Measurements from ENCODE around the gene LYPLAL1. TPM values are rescaled to one million over a fixed set of nuclear protein-coding genes. Genes with fewer than 3 reads are reported as not detected.
"Not testable (repeated sequence)": the region's sequence is repeated elsewhere in the genome, so short reads cannot be mapped to it uniquely, and the experiment has no call there.

Gene LYPLAL1
- total and polyA plus RNA-seq, 4 donors = 11.9 to 49.6 (median 32.8) TPM

DNA sequence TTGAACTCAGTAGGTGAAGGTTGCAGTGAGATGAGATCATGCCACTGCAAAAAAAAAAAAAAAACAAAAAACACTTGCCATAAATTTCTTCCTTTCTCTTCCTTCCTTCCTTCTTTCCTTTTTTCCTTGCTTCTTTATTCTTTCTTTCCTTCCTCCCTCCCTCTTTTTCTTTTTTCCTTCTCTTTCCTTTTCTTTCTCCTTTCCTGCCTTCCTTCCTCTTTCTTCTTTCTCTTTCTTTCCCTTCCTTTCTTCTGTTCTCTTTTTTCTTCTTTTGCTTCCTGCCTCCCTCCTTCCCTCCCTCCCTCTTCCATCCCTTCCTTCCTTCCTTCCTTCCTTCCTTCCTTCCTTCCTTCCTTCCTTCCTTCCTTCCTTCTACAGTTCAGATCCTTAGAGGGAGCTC lies 71.2 kb downstream of the LYPLAL1 start:
- DNase-seq = no peak
- H3K9me3 ChIP-seq (ENCODE audit: control insufficient read depth in 4 of 4, insufficient read depth in 3 of 4, low read length in 3 of 4) = no peaks in the 10 kb centered on the region
- TF ChIP-seq, protein P1, sequence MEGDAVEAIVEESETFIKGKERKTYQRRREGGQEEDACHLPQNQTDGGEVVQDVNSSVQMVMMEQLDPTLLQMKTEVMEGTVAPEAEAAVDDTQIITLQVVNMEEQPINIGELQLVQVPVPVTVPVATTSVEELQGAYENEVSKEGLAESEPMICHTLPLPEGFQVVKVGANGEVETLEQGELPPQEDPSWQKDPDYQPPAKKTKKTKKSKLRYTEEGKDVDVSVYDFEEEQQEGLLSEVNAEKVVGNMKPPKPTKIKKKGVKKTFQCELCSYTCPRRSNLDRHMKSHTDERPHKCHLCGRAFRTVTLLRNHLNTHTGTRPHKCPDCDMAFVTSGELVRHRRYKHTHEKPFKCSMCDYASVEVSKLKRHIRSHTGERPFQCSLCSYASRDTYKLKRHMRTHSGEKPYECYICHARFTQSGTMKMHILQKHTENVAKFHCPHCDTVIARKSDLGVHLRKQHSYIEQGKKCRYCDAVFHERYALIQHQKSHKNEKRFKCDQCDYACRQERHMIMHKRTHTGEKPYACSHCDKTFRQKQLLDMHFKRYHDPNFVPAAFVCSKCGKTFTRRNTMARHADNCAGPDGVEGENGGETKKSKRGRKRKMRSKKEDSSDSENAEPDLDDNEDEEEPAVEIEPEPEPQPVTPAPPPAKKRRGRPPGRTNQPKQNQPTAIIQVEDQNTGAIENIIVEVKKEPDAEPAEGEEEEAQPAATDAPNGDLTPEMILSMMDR (IDR thresholded peaks at IDR 0.05; ENCODE audit: control extremely low read depth, extremely low read depth) = no peak
- no peak for ATAC-seq (ENCODE audit: insufficient read depth, low FRiP score)
- no peak overlapping the region for H3K27ac ChIP-seq (ENCODE audit: low read depth in 1 of 2, low read length in 1 of 2)
- H3K27me3 ChIP-seq (ENCODE audit: control insufficient read depth in 3 of 3, insufficient read depth in 3 of 3, low read length in 2 of 3) = no peaks in the 10 kb centered on the region
- no peak overlapping the region for H3K9ac ChIP-seq (ENCODE audit: insufficient read depth in 1 of 2, low read length in 2 of 2)
- peaks cover 0 to 9% (median 0%) of the 10 kb centered on the region in 5 donors for H3K4me1 ChIP-seq (ENCODE audit: control insufficient read depth in 5 of 5, insufficient read depth in 5 of 5, low read length in 5 of 5)
- H3K4me3 ChIP-seq = no peak overlapping the region
- peaks cover 0 to 8% (median 2%) of the 10 kb centered on the region in 4 donors for H3K36me3 ChIP-seq (ENCODE audit: control insufficient read depth in 4 of 4, insufficient read depth in 4 of 4, low read length in 4 of 4)

- WGBS, 2 donors = 82 to 83% methylated on average over 1 of the region's 1 CpG
- H3K27me3 ChIP-seq (ENCODE audit: control insufficient read depth in 3 of 3, insufficient read depth in 3 of 3, low read length in 2 of 3) = no peaks in the 10 kb centered on the region
- no peak for DNase-seq
- no peaks in the 10 kb centered on the region for H3K4me1 ChIP-seq (ENCODE audit: control insufficient read depth in 5 of 5, insufficient read depth in 5 of 5, low read length in 5 of 5)
- no peak overlapping the region for H3K4me3 ChIP-seq
- no peak overlapping the region for H3K27ac ChIP-seq (ENCODE audit: low read depth in 1 of 2, low read length in 1 of 2)
- peaks cover 0 to 8% (median 1%) of the 10 kb centered on the region in 4 donors for H3K36me3 ChIP-seq (ENCODE audit: control insufficient read depth in 4 of 4, insufficient read depth in 4 of 4, low read length in 4 of 4)
- H3K9me3 ChIP-seq (ENCODE audit: control insufficient read depth in 4 of 4, insufficient read depth in 3 of 4, low read length in 3 of 4) = no peaks in the 10 kb centered on the region
- ATAC-seq (ENCODE audit: insufficient read depth, low FRiP score) = no peak
- TF ChIP-seq, protein P1 (IDR thresholded peaks at IDR 0.05; ENCODE audit: control extremely low read depth, extremely low read depth) = no peak
- no peak overlapping the region for H3K9ac ChIP-seq (ENCODE audit: insufficient read depth in 1 of 2, low read length in 2 of 2)
Measured at GRCh38 chr1:219247441-219247840, 73.8 kb downstream of the LYPLAL1 start.

GRCh38 chr1:219250468-219250867 lies 76.8 kb downstream of the LYPLAL1 start:
- H3K27me3 ChIP-seq (ENCODE audit: control insufficient read depth in 3 of 3, insufficient read depth in 3 of 3, low read length in 2 of 3); ATAC-seq (ENCODE audit: insufficient read depth, low FRiP score); H3K36me3 ChIP-seq (ENCODE audit: control insufficient read depth in 4 of 4, insufficient read depth in 4 of 4, low read length in 4 of 4); H3K9me3 ChIP-seq (ENCODE audit: control insufficient read depth in 4 of 4, insufficient read depth in 3 of 4, low read length in 3 of 4); H3K4me1 ChIP-seq (ENCODE audit: control insufficient read depth in 5 of 5, insufficient read depth in 5 of 5, low read length in 5 of 5); H3K27ac ChIP-seq (ENCODE audit: low read depth in 1 of 2, low read length in 1 of 2); H3K9ac ChIP-seq (ENCODE audit: insufficient read depth in 1 of 2, low read length in 2 of 2); H3K4me3 ChIP-seq; DNase-seq: not testable (repeated sequence)
- 96 to 97% methylated on average over 2 of the region's 2 CpGs for WGBS, 2 donors

DNA sequence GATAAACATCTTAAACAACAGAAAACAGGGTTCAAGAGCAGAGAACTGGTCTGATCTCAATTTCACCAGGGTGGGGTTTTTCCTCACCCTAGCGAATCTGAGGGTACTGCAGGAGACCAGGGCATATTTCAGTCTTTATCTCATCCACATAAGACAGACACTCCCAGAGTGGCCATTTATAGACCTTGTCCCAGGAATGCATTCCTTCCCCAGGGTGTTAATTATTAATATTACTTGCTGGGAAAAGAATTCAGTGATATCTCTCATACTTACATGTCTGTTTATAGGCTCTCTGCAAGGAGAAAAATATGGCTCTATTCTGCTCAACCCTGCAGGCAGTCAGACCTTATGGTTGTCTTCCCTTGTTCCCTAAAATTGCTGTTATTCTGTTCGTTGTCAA lies 84.1 kb downstream of the LYPLAL1 start:
- TF ChIP-seq, protein P1 (IDR thresholded peaks at IDR 0.05; ENCODE audit: control extremely low read depth, extremely low read depth) = no peak
- WGBS, 2 donors = 43 to 44% methylated on average over 2 of the region's 2 CpGs
- ATAC-seq (ENCODE audit: insufficient read depth, low FRiP score) (no peak), DNase-seq (no peak)
- Histone ChIP-seq H3K36me3 (ENCODE audit: control insufficient read depth in 4 of 4, insufficient read depth in 4 of 4, low read length in 4 of 4) (no peaks in the 10 kb centered on the region), H3K27ac (ENCODE audit: low read depth in 1 of 2, low read length in 1 of 2) (no peak overlapping the region), H3K9me3 (ENCODE audit: control insufficient read depth in 4 of 4, insufficient read depth in 3 of 4, low read length in 3 of 4) (peaks cover 0 to 17% (median 4%) of the 10 kb centered on the region in 4 donors), H3K4me1 (ENCODE audit: control insufficient read depth in 5 of 5, insufficient read depth in 5 of 5, low read length in 5 of 5) (no peaks in the 10 kb centered on the region), H3K27me3 (ENCODE audit: control insufficient read depth in 3 of 3, insufficient read depth in 3 of 3, low read length in 2 of 3) (no peaks in the 10 kb centered on the region), H3K9ac (ENCODE audit: insufficient read depth in 1 of 2, low read length in 2 of 2) (no peak overlapping the region), H3K4me3 (no peak overlapping the region)
